Islet of Langerhans (tissue), 1 donor: ENCODE results near the gene TUSC7.

Source experiments
- FAIRE-seq: peaks from one replicate; lab custom pipeline; 2011; peaks lifted over from hg19 to GRCh38; lab: Jason Lieb, UNC

Gene TUSC7

DNA sequence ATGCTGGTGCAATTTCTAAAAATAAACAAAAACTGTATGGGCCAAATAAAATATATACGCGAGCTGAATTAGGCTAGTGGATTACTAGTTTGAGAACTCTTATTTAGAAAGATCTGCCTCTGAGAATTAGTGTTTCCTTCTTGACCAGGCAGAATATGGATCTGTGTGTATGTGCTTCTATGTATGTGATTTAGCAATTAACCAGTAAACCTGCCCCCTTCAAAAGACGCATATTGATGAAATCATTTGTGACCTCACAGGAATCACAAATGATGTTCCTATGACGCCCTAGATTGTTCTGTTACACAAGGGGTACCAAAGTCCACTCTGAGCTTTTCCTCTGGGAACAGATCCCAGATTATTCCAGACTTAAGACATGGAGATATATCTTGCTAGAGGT is at the start of gene TUSC7:
Gene TUSC7, plus strand, starts transcription at position 301 of the 400 bp plus-strand sequence.
- FAIRE-seq, result no peak

- FAIRE-seq, result no peak
Measured at GRCh38 chr3:116661196-116661595, 48.4 kb upstream of the TUSC7 start.

DNA sequence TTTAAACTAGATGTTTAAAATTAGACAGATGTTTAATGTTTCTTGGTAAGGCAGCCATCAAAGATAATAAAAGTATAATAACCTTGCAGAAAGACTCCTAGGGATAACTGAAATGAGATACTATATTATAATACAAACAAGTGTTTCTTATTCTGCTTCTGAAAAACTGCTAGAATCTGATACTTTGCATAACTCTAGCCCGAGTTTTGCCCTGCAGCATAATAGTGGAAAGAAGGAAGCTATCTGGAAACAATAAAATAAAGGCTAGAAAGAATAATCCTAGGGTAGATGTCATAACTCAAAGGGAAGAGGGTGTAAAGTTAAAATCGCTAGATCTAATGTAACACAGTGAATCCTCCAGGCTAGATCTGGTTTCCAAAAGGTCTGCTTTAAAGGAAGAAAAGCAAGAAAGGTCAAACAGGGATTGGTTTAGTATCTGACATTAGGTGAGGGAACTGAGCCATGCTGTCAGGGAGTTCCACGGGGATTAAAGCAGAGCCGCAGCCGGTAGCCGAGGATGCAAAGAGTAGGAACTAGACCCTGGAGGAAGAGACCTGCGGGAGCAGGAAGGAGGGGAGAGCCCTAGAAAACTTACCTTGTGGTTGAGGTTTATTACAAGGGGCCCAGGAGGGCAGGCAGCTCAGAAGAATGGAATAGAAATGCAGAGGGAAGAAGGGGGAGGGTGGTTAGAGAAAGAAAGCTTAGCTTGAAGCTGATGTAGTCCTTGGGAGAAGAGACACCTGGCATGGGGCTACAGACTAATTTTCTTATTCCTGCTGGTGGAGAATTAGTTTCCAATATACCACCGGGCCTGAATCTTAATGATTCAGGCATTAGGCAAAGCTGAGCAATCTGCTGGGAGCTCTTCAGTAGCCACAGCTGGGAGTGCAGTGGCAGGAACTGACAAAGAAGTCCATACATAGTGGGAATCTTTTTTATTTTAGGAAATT is 46.1 kb upstream of the TUSC7 start:
- no peak for FAIRE-seq

GRCh38 chr3:116667324-116667723 is 42.3 kb upstream of the TUSC7 start:
- no peak for FAIRE-seq

GRCh38 chr3:116667791-116668190 is 41.8 kb upstream of the TUSC7 start:
- no peak for FAIRE-seq

- FAIRE-seq, result no peak
Measured at GRCh38 chr3:116669576-116669975, 40.0 kb upstream of the TUSC7 start.

DNA sequence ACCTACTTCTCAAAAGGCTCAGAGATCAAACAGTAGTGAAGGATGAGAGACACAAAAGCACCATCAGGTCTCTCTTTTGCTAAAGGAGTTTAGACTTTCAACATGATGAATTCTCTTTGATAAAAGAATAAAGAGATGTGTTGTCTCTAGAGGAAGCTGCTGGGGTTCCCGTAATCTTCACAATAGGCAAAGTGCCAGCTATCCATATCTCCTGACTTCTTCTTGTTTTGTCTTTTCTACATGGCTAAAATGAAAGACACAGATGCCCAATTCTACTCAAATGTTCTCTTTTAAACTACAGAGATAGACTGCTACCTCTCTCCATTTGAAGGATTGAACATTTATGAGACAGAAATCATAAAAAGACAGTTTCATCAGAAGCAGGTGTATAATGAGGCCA is 38.4 kb upstream of the TUSC7 start:
- FAIRE-seq, result no peak

DNA sequence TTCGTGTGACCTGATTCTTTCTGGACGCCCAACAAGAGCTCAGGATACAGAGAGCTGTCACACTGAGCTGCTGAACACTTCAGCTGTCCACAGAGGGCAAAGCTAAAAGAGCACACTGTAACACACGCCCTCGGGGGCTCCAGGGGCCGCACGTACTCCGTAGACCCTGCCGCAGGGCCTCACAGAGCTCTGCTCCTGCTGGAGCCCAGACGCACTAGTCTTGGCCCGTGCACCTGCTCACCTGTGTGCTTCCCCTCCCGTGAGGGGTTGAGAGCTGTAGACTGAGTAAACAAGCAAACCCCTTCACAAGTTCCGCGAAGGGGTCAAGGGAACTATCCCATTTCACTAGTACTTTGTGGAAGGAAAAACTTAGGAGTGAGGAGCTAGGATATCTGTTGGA is 30.7 kb upstream of the TUSC7 start:
- no peak for FAIRE-seq

- FAIRE-seq, result no peak
Measured at GRCh38 chr3:116691041-116691440, 18.5 kb upstream of the TUSC7 start.

DNA sequence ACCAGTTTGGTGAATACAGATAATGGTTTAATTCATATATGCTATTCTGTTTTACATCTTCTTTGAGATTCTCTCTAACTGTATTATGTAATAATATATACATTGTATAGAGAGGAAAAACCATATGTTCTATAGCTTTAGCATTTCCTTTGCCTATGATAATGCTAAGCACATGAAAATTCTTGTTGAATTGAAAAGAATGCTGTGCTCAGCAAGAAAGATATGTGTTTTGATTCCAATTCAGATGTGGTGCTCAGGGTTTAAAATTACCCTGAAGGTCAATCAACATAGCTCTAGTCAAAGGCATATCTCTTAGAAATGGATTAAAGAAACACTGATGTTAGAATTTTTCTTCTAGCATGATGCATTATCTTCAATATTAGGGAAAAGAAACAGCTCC is 8.5 kb upstream of the TUSC7 start:
- no peak for FAIRE-seq

GRCh38 chr3:116702334-116702733 is 7.2 kb upstream of the TUSC7 start:
- FAIRE-seq, result no peak

DNA sequence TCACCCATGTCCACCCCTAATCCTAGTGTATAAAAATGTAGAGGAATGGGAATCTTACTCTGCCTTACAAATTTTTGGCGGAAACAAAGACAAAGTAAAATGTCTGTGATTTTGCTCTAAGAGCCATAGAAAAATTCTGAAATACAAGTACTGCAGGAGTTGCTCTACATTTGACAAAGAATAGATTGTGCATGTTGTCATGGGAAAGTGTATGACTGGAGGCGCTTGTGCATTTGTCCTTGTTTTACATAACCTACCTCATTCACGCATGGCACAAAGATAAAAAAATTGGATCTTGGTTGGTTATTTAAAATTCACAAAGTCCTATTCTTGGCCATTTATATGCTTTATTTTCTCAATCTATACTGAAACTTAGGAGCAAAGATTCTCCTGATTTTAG is 2.0 kb upstream of the TUSC7 start:
- FAIRE-seq, result no peak

GRCh38 chr3:116716490-116716889 is 6.9 kb downstream of the TUSC7 start:
- FAIRE-seq, result no peak

- FAIRE-seq, result no peak
Measured at GRCh38 chr3:116717566-116717965, 8.0 kb downstream of the TUSC7 start.

GRCh38 chr3:116728454-116728853 is 18.9 kb downstream of the TUSC7 start:
- no peak for FAIRE-seq

- no peak for FAIRE-seq
Measured at GRCh38 chr3:116734243-116734642, 24.7 kb downstream of the TUSC7 start.

- no peak for FAIRE-seq
Measured at GRCh38 chr3:116739678-116740077, 30.1 kb downstream of the TUSC7 start.

DNA sequence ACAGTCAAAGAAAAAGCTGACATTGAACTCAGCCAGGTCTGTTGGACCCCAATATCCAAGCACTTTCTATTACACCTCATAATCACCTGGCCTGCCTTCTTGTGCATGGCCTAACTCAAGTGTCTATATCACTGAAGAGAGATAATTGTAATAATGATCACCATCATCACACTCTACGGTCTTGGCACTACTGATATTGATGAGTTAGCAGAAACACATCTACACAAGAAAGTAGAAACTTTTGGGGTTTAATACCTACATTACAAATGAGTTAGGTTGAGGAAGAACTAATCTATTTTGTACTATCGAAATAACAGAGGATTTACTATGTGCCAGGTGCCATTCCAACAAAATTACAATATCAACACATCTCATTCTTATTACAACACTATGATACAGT is 30.7 kb downstream of the TUSC7 start:
- FAIRE-seq, result no peak

GRCh38 chr3:116741467-116741866 is 31.9 kb downstream of the TUSC7 start:
- FAIRE-seq, result no peak

GRCh38 chr3:116743062-116743461 is 33.5 kb downstream of the TUSC7 start:
- no peak for FAIRE-seq

DNA sequence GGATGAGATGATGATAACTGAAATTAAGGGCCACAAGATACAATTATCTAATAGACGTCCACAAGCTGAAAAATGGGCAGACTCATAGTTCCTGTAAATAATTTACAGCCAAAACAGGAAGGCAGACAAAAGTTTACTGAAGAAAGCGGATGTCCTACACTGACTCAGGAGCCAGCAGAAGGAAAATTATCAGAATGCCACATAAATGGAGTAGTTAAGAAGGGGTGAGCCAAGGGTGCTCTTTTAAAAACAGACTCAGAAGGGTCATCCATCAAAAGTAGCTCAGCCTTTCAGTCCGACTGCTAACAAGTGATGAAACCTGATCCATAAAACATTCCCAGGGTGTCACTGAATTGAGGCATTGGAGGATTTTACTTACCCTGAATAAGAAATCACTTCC is 39.8 kb downstream of the TUSC7 start:
- no peak for FAIRE-seq

GRCh38 chr3:116757315-116757714 is 47.7 kb downstream of the TUSC7 start:
- no peak for FAIRE-seq

- FAIRE-seq, result no peak
Measured at GRCh38 chr3:116759316-116759715, 49.7 kb downstream of the TUSC7 start.
